ENCODE results near the gene G2E3.

- TF ChIP-seq TBP (CRISPR knock-in tag; IDR thresholded peaks at IDR 0.05) (no peak), AFF4 (CRISPR knock-in tag; IDR thresholded peaks at IDR 0.05) (no peak), PRPF4 (IDR thresholded peaks at IDR 0.05; ENCODE audit: low read depth, low read length, poor library complexity, severe bottlenecking) (no peak), SP1 (IDR thresholded peaks at IDR 0.05) (no peak), SP1 (CRISPR knock-in tag; IDR thresholded peaks at IDR 0.05) (no peak), ZNF296 (CRISPR knock-in tag; conservative IDR thresholded peaks at IDR 0.05) (no peak), EZH2 (conservative IDR thresholded peaks at IDR 0.05; ENCODE audit: low read depth, low read length) (no peak; the same call in 1 of the 2 replicates), AGO1 (IDR thresholded peaks at IDR 0.05; ENCODE audit: low read depth, low read length, poor library complexity, severe bottlenecking) (no peak), ZSCAN29 (CRISPR knock-in tag; conservative IDR thresholded peaks at IDR 0.05) (no peak), MAX (IDR thresholded peaks at IDR 0.05) (no peak), MYNN (CRISPR knock-in tag; IDR thresholded peaks at IDR 0.05; ENCODE audit: low read depth) (no peak), ZNF644 (CRISPR knock-in tag; IDR thresholded peaks at IDR 0.05; ENCODE audit: low read depth) (no peak), ZNF451 (CRISPR knock-in tag; IDR thresholded peaks at IDR 0.05) (no peak)
- TF ChIP-seq, protein P1, sequence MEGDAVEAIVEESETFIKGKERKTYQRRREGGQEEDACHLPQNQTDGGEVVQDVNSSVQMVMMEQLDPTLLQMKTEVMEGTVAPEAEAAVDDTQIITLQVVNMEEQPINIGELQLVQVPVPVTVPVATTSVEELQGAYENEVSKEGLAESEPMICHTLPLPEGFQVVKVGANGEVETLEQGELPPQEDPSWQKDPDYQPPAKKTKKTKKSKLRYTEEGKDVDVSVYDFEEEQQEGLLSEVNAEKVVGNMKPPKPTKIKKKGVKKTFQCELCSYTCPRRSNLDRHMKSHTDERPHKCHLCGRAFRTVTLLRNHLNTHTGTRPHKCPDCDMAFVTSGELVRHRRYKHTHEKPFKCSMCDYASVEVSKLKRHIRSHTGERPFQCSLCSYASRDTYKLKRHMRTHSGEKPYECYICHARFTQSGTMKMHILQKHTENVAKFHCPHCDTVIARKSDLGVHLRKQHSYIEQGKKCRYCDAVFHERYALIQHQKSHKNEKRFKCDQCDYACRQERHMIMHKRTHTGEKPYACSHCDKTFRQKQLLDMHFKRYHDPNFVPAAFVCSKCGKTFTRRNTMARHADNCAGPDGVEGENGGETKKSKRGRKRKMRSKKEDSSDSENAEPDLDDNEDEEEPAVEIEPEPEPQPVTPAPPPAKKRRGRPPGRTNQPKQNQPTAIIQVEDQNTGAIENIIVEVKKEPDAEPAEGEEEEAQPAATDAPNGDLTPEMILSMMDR (CRISPR knock-in tag; IDR thresholded peaks at IDR 0.05): no peak
Measured at GRCh38 chr14:30553311-30553989, 5.5 kb upstream of the G2E3 start.
